HG02642 (cell line): ENCODE data around the gene RASD1.

ENCODE experiments used
- ATAC-seq: cut with Tn5 transposase; IDR thresholded peaks from one replicate; pipeline ENCODE4 v1.9.1; 2021; ENCODE audit warnings: mild to moderate bottlenecking; ENCODE audit not compliant: unreplicated experiment, poor library complexity

Gene RASD1

GRCh38 chr17:17511881-17512858 lies 16.0 kb upstream of the RASD1 start:
- ATAC-seq = no peak

GRCh38 chr17:17511293-17511741 lies 15.1 kb upstream of the RASD1 start:
- ATAC-seq = no peak

GRCh38 chr17:17510456-17511292 lies 14.5 kb upstream of the RASD1 start:
- no peak for ATAC-seq

- ATAC-seq = no peak
These were observed 13.6 kb upstream of the RASD1 start for GRCh38 chr17:17509601-17510425.

- no peak for ATAC-seq
These were observed 12.7 kb upstream of the RASD1 start for GRCh38 chr17:17508646-17509591.

GRCh38 chr17:17508019-17508535 lies 11.9 kb upstream of the RASD1 start:
- no peak for ATAC-seq

GRCh38 chr17:17507465-17508011 lies 11.3 kb upstream of the RASD1 start:
- ATAC-seq = no peak

- ATAC-seq = no peak
These were observed 10.8 kb upstream of the RASD1 start for GRCh38 chr17:17506893-17507464.

GRCh38 chr17:17506181-17506741 lies 10.1 kb upstream of the RASD1 start:
- no peak for ATAC-seq

- ATAC-seq = no peak
These were observed 9.5 kb upstream of the RASD1 start for GRCh38 chr17:17505610-17506171.

GRCh38 chr17:17505151-17505550 lies 9.0 kb upstream of the RASD1 start:
- no peak for ATAC-seq

GRCh38 chr17:17504341-17505140 lies 8.3 kb upstream of the RASD1 start:
- no peak for ATAC-seq

GRCh38 chr17:17503566-17504130 lies 7.5 kb upstream of the RASD1 start:
- ATAC-seq = no peak

- ATAC-seq = no peak
These were observed 6.8 kb upstream of the RASD1 start for GRCh38 chr17:17502741-17503565.

- no peak for ATAC-seq
These were observed 4.9 kb upstream of the RASD1 start for GRCh38 chr17:17500999-17501605.
